ENCODE results near the gene LBX1. TPM values are rescaled to one million over a fixed set of nuclear protein-coding genes. Genes with fewer than 3 reads are reported as not detected.

The LBX1 gene
- total RNA-seq, 4 donors from 2014 or later = not detected

DNA sequence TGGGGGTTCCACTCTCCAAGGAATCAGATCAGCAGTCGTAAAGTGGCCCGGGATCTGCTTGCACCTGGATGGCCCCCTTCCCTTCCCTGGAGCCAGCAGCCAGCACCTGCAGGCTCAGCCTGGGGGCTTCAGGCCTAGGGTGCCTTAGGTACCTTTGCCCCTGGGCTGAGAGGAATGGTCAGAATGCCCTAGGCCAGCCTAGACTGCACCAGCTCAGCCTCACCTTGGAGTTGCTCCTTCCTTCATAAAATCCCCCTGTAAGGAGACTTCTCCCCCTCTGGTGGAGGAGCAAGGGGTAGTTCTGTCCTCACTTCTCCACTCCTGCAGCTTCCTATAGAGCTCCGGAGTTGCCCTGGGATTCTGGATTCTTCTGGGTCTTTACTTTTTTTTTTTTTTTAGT, 32.4 kb upstream of the LBX1 start:
- no peak overlapping the region for H3K4me3 ChIP-seq (ENCODE audit: low read depth, poor library complexity, severe bottlenecking)
- intact Hi-C loops (cut with DNase I; ENCODE audit: low total_unique reads) = no loop called here
- DNase-seq (ENCODE audit: low spot score in 2 of 2) = no peak
- 60 to 76% methylated on average over 3 of the region's 3 CpGs for WGBS, 2 donors
- TF ChIP-seq POLR2A (IDR thresholded peaks at IDR 0.05) = no peak
- TF ChIP-seq, protein P1, sequence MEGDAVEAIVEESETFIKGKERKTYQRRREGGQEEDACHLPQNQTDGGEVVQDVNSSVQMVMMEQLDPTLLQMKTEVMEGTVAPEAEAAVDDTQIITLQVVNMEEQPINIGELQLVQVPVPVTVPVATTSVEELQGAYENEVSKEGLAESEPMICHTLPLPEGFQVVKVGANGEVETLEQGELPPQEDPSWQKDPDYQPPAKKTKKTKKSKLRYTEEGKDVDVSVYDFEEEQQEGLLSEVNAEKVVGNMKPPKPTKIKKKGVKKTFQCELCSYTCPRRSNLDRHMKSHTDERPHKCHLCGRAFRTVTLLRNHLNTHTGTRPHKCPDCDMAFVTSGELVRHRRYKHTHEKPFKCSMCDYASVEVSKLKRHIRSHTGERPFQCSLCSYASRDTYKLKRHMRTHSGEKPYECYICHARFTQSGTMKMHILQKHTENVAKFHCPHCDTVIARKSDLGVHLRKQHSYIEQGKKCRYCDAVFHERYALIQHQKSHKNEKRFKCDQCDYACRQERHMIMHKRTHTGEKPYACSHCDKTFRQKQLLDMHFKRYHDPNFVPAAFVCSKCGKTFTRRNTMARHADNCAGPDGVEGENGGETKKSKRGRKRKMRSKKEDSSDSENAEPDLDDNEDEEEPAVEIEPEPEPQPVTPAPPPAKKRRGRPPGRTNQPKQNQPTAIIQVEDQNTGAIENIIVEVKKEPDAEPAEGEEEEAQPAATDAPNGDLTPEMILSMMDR (IDR thresholded peaks at IDR 0.05) = no peak

DNA sequence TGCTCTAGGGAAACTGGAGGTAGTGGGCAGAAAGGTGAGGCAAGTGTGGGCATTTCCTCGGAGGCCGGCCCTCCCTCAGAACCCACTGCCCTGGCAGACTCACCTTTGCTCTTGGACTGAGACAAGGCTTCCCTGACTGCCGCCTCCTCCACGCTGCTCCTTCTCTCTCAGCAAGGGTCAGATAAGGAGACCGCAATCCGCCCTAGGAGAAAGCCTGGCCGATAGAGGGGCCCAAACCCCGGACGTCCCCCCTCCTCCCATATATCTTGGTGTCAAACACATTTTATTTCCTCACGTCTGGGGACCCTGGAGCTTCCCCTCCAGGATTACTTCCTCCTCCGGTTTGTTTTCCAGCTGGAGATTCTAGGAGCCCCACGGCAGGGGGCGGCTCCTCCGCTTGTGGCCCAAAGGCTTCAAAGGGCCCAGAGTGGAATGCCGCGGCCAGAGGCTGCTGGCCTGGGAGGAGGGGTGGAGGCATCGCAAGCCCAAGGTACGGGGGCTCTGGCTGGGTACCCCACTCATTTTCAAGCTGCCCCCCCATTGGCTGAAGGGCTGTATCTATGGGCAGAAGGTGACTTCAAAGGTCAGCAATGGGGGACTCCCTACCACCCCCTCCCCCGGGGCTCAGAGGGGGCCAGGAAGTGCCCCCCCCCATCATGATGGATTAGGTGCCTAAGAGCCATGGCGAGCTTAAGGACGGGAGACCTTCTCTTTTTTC, 31.7 kb upstream of the LBX1 start:
- TF ChIP-seq, protein P1 (IDR thresholded peaks at IDR 0.05) = no peak
- TF ChIP-seq POLR2A (IDR thresholded peaks at IDR 0.05) = no peak
- no peak overlapping the region for H3K4me3 ChIP-seq (ENCODE audit: low read depth, poor library complexity, severe bottlenecking)
- no peak for DNase-seq (ENCODE audit: low spot score in 2 of 2)
- intact Hi-C loops (cut with DNase I; ENCODE audit: low total_unique reads) = no loop called here
- WGBS, 2 donors = 35 to 37% methylated on average over 21 of the region's 21 CpGs

DNA sequence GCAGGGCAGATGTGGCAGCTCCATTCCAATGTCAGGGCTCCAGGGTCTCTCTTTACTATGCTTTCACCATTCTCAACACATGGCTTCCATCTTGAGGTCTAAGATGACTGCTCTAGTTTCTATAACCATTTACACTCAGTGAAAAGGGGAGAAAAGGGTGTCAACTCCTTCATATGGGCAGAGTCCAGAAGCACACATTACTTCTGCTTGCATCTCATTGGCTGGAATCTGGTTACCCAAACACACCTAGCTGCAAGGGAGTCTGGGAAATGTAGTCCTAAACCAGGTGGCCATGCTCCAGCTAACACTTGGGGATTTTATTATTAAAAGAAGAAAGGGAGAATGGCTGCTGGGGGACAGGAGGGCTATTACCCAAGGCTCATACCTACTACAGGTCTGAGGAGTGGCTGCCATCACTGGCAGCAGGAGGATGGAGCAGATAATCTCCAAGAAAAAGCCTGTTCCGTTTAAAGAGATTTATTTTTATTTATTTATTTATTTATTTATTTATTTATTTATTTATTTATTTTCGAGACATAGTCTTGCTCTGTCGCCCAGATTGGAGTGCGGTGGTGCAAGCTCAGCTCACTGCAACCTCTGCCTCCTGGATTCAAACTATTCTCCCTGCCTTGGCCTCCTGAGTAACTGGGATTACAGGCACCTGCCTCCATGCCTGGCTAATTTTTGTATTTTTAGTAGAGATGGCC, 29.1 kb upstream of the LBX1 start:
- 95 to 97% methylated on average over 4 of the region's 4 CpGs for WGBS, 2 donors
- H3K4me3 ChIP-seq (ENCODE audit: low read depth, poor library complexity, severe bottlenecking) = no peak overlapping the region
- intact Hi-C loops (cut with DNase I; ENCODE audit: low total_unique reads) = no loop called here
- no peak for DNase-seq (ENCODE audit: low spot score in 2 of 2)
- TF ChIP-seq, protein P1 (IDR thresholded peaks at IDR 0.05) = no peak
- no peak for TF ChIP-seq POLR2A (IDR thresholded peaks at IDR 0.05)

DNA sequence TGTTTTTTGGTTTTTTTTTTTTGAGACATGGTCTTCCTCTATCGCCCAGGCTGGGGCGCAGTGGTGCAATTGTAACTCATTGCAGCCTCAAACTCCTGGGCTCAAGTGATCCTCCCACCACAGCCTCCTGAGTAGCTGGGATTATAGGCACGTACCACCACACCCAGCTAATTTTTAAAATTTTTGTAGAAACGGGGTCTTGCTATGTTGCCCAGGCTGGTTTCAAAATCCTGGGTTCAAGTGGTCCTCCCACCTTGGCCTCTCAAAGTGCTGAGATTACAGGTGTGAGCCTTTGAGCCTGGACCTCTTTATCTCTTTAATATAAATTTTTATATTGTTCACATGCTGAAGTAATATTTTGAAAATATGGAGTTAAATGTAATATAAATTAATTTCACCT, 28.2 kb upstream of the LBX1 start:
- no peak for TF ChIP-seq POLR2A (IDR thresholded peaks at IDR 0.05)
- no peak overlapping the region for H3K4me3 ChIP-seq (ENCODE audit: low read depth, poor library complexity, severe bottlenecking)
- intact Hi-C loops (cut with DNase I; ENCODE audit: low total_unique reads) = no loop called here
- no peak for DNase-seq (ENCODE audit: low spot score in 2 of 2)
- 81 to 90% methylated on average over 4 of the region's 4 CpGs for WGBS, 2 donors

DNA sequence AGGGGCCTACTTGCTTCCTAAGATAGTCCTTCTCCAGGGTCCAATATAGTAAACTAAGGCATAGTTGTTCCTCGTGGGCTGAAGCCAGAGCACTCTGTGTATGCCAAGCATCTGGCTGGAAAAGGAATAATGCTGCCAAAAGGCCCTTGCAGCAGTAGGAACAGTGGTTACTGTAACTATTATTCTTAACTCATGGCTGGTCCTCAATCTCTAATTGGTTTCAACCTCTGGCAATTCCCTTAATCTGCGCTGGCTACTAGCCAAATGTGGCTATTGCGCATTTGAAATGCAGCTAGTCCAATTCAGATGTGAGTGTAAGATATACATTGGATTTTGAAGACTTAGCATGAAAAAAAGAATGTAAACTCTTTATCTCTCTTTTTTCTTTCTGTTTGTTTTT, 27.8 kb upstream of the LBX1 start:
- TF ChIP-seq POLR2A (IDR thresholded peaks at IDR 0.05) = no peak
- TF ChIP-seq, protein P1 (IDR thresholded peaks at IDR 0.05) = no peak
- no peak for DNase-seq (ENCODE audit: low spot score in 2 of 2)
- intact Hi-C loops (cut with DNase I; ENCODE audit: low total_unique reads) = no loop called here
- WGBS, 2 donors = 62 to 63% methylated on average over 3 of the region's 3 CpGs
- no peak overlapping the region for H3K4me3 ChIP-seq (ENCODE audit: low read depth, poor library complexity, severe bottlenecking)

DNA sequence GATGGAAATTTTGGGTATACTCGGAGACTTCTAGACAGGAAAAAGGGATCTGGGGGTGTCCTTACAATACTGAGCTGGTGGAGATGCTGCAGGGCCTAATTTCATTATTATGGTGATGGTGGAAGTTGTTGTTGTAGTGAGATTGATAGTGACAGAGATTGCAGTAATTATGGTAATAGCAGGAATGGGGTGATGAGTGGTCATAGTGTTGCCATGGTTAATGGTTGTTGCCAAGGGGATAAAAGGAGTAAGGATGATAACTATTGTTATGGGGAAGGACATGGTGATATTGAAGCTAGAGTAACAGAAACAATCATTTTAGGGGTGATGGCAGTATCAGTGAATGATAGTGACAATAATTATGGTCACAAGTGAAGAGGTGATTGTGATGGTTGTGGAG, 27.1 kb upstream of the LBX1 start:
- no peak for DNase-seq (ENCODE audit: low spot score in 2 of 2)
- intact Hi-C loops (cut with DNase I; ENCODE audit: low total_unique reads) = no loop called here
- 80 to 94% methylated on average over 1 of the region's 1 CpG for WGBS, 2 donors
- no peak overlapping the region for H3K4me3 ChIP-seq (ENCODE audit: low read depth, poor library complexity, severe bottlenecking)
- TF ChIP-seq, protein P1 (IDR thresholded peaks at IDR 0.05) = no peak
- TF ChIP-seq POLR2A (IDR thresholded peaks at IDR 0.05) = no peak
